GM23338 (cell line): ENCODE data around the gene USP24. TPM values are rescaled to one million over a fixed set of nuclear protein-coding genes. Genes with fewer than 3 reads are reported as not detected.

Experiments
- ATAC-seq: fragments of 200-7000 bp; cut with Tn5 transposase; 3 replicates; pipeline ENCODE4 v1.9.1; 2020
- DNase-seq: peaks from one replicate; pipeline ENCODE4 v3.0.0-alpha.2; 2015; ENCODE audit warnings: low spot score
- H2AFZ ChIP-seq: fragments of 200-600 bp; sonication (generic); 2 replicates; pipeline ENCODE4 v1.8.0; 2016; ENCODE audit warnings: antibody characterized with exemption, mild to moderate bottlenecking, moderate library complexity
- H3F3A ChIP-seq: fragments of 200-600 bp; sonication (generic); replicated peaks from 2 replicates; pipeline ENCODE4 v1.8.0; 2017; ENCODE audit warnings: antibody characterized with exemption, mixed run types, low read depth
- H3K27ac ChIP-seq: fragments of 200-600 bp; sonication (generic); 2 replicates; pipeline ENCODE4 v1.6.1; 2016; ENCODE audit warnings: low read depth
- H3K27me3 ChIP-seq: fragments of 200-600 bp; sonication (generic); 2 replicates; pipeline ENCODE4 v1.8.0; 2016; ENCODE audit warnings: mild to moderate bottlenecking, mixed run types, moderate library complexity; ENCODE audit not compliant: insufficient read depth
- H3K36me3 ChIP-seq: fragments of 200-600 bp; sonication (generic); 2 replicates; pipeline ENCODE4 v1.8.0; 2016; ENCODE audit warnings: mild to moderate bottlenecking; ENCODE audit not compliant: insufficient read depth
- H3K4me1 ChIP-seq: fragments of 200-600 bp; sonication (generic); 2 replicates; pipeline ENCODE4 v1.8.0; 2016; ENCODE audit warnings: mild to moderate bottlenecking, moderate library complexity; ENCODE audit not compliant: insufficient read depth
- H3K4me2 ChIP-seq: fragments of 200-600 bp; sonication (generic); 2 replicates; pipeline ENCODE4 v1.7.1; 2017; ENCODE audit warnings: mixed run types
- H3K4me3 ChIP-seq: fragments of 200-600 bp; sonication (generic); 2 replicates; pipeline ENCODE4 v1.6.1; 2016; ENCODE audit warnings: mixed run types
- H3K79me2 ChIP-seq: fragments of 200-600 bp; sonication (generic); replicated peaks from 2 replicates; pipeline ENCODE4 v1.8.0; 2017; ENCODE audit warnings: mild to moderate bottlenecking; ENCODE audit not compliant: insufficient read depth
- H3K9me2 ChIP-seq: fragments of 200-600 bp; sonication (generic); 2 replicates; pipeline ENCODE4 v1.8.0; 2017; ENCODE audit not compliant: insufficient read depth
- H4K20me1 ChIP-seq: fragments of 200-600 bp; sonication (generic); replicated peaks from 2 replicates; pipeline ENCODE4 v1.8.0; 2017; ENCODE audit warnings: mild to moderate bottlenecking; ENCODE audit not compliant: insufficient read depth
- H3K27ac Mint-ChIP-seq: 2 replicates; pipeline ENCODE4 v1.8.0; 2020; ENCODE audit warnings: inconsistent platforms, mild to moderate bottlenecking, moderate library complexity, mixed read lengths
- H3K27me3 Mint-ChIP-seq: 3 replicates; pipeline ENCODE4 v1.8.0; 2022; ENCODE audit warnings: low read depth, mild to moderate bottlenecking, moderate library complexity, mixed read lengths, inconsistent platforms; ENCODE audit not compliant: insufficient read depth, poor library complexity
- H3K36me3 Mint-ChIP-seq: 3 replicates; pipeline ENCODE4 v1.8.0; 2021; ENCODE audit warnings: low read depth, mild to moderate bottlenecking, inconsistent platforms, moderate library complexity, mixed read lengths
- H3K4me1 Mint-ChIP-seq: 3 replicates; pipeline ENCODE4 v1.8.0; 2020; ENCODE audit warnings: mild to moderate bottlenecking, inconsistent platforms, mixed read lengths
- H3K4me3 Mint-ChIP-seq: 3 replicates; pipeline ENCODE4 v1.8.0; 2021; ENCODE audit warnings: moderate library complexity, mild to moderate bottlenecking, inconsistent platforms, mixed read lengths
- H3K9me3 Mint-ChIP-seq: 3 replicates; pipeline ENCODE4 v1.8.0; 2020; ENCODE audit warnings: moderate library complexity, mild to moderate bottlenecking, inconsistent platforms, mixed read lengths
- EZH2 ChIP-seq: fragments of 200-600 bp; sonication (generic); IDR thresholded peaks from one replicate; pipeline ENCODE4 v1.8.0; 2017; ENCODE audit warnings: antibody characterized with exemption, mild to moderate bottlenecking, low read depth; ENCODE audit not compliant: unreplicated experiment
- EZH2phosphoT487 ChIP-seq: fragments of 200-600 bp; sonication (generic); IDR thresholded peaks from one replicate; pipeline ENCODE4 v1.8.1; 2018; ENCODE audit warnings: antibody characterized with exemption; ENCODE audit not compliant: unreplicated experiment
- POLR2AphosphoS5 ChIP-seq: IDR thresholded peaks from 2 replicates; pipeline ENCODE4 v1.6.1; 2016; ENCODE audit warnings: antibody characterized with exemption, low read depth
- polyA plus RNA-seq: library from polyadenylated mRNA; unstranded; fragments of >200 nt; fragmentation: Nextera tagmentation; extraction: Ambion mirVana; gene quantifications from 2 replicates; pipeline ENCODE4 v1.2.1, GENCODE V29; 2016
- total RNA-seq: library from RNA; depleted of rRNA; stranded (reverse); fragments of >200 nt; shearing (Covaris generic); gene quantifications from 2 replicates; pipeline ENCODE4 v1.2.3, GENCODE V29; 2014
- TF ChIP-seq, protein P1 (sequence below): fragments of 250-450 bp; sonication (Bioruptor Pico); IDR thresholded peaks from 2 replicates; pipeline ENCODE4 v1.5.0; 2020; ENCODE audit warnings: mild to moderate bottlenecking, moderate library complexity

The USP24 gene
- total and polyA plus RNA-seq, 2 experiments from 2014 or later = 12.1 to 32.6 TPM

DNA sequence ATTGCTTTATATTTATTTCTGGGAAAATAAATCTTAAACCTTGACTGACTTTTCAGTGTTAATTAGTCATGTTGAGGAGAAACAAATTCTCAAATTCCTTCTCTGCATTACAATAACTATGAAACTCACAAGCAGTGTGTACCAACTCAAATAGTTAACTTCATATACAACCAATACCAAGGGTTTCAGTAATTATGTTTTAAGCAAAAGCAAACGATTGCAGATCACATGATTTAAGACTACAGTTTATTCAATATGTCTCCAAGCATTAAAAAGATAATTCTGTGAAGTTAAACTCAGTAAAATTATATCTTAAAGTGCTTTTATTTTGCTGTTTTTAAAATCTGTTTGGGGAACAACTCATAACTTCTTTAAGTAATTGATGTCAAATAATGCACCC, 147.2 kb downstream of the USP24 start (continued):
- TF ChIP-seq, protein P1, sequence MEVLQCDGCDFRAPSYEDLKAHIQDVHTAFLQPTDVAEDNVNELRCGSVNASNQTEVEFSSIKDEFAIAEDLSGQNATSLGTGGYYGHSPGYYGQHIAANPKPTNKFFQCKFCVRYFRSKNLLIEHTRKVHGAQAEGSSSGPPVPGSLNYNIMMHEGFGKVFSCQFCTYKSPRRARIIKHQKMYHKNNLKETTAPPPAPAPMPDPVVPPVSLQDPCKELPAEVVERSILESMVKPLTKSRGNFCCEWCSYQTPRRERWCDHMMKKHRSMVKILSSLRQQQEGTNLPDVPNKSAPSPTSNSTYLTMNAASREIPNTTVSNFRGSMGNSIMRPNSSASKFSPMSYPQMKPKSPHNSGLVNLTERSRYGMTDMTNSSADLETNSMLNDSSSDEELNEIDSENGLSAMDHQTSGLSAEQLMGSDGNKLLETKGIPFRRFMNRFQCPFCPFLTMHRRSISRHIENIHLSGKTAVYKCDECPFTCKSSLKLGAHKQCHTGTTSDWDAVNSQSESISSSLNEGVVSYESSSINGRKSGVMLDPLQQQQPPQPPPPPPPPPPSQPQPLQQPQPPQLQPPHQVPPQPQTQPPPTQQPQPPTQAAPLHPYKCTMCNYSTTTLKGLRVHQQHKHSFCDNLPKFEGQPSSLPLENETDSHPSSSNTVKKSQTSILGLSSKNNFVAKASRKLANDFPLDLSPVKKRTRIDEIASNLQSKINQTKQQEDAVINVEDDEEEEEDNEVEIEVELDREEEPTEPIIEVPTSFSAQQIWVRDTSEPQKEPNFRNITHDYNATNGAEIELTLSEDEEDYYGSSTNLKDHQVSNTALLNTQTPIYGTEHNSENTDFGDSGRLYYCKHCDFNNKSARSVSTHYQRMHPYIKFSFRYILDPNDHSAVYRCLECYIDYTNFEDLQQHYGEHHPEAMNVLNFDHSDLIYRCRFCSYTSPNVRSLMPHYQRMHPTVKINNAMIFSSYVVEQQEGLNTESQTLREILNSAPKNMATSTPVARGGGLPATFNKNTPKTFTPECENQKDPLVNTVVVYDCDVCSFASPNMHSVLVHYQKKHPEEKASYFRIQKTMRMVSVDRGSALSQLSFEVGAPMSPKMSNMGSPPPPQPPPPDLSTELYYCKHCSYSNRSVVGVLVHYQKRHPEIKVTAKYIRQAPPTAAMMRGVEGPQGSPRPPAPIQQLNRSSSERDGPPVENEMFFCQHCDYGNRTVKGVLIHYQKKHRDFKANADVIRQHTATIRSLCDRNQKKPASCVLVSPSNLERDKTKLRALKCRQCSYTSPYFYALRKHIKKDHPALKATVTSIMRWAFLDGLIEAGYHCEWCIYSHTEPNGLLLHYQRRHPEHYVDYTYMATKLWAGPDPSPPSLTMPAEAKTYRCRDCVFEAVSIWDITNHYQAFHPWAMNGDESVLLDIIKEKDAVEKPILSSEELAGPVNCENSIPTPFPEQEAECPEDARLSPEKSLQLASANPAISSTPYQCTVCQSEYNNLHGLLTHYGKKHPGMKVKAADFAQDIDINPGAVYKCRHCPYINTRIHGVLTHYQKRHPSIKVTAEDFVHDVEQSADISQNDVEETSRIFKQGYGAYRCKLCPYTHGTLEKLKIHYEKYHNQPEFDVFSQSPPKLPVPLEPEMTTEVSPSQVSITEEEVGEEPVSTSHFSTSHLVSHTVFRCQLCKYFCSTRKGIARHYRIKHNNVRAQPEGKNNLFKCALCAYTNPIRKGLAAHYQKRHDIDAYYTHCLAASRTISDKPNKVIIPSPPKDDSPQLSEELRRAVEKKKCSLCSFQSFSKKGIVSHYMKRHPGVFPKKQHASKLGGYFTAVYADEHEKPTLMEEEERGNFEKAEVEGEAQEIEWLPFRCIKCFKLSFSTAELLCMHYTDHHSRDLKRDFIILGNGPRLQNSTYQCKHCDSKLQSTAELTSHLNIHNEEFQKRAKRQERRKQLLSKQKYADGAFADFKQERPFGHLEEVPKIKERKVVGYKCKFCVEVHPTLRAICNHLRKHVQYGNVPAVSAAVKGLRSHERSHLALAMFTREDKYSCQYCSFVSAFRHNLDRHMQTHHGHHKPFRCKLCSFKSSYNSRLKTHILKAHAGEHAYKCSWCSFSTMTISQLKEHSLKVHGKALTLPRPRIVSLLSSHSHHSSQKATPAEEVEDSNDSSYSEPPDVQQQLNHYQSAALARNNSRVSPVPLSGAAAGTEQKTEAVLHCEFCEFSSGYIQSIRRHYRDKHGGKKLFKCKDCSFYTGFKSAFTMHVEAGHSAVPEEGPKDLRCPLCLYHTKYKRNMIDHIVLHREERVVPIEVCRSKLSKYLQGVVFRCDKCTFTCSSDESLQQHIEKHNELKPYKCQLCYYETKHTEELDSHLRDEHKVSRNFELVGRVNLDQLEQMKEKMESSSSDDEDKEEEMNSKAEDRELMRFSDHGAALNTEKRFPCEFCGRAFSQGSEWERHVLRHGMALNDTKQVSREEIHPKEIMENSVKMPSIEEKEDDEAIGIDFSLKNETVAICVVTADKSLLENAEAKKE = no peak

DNA sequence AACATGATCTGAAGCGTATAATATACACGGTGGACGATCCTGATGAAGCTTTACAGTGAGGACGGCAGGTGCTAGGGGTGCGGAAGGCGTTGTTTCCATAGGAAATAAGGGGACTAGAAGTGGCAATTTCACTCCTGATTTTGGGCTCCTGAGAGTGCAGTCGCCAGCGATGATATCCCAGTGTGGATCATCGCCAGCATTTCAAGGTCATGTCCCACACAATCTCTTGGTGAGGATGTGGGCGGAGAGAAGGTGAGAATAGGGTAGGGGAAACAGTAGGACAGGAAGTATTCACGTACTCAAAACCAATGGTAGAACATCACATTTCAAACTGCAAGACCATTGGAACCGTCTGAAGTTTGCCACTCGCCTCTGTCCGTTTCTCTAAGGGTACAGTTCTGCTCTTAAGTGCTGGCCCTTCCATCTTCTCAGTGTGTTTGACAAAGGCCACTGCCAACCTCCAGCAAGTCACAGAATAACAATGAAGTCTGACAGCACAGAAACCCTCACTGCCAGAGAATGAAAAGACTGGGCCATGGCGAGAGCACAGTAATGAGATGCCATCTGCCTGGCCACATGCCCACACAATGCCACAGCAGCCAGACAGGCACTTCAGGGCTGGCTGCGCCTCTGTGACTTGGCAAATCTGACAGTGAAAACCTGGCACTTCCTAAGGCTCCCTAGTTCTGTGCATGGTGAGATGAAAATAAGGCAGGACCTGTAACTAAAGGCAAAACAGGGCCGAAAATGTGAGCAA, 148.0 kb downstream of the USP24 start:
- no peak for ATAC-seq
- H3K79me2 ChIP-seq = no peaks in the 10 kb centered on the region
- no peaks in the 10 kb centered on the region for H3K9me2 ChIP-seq
- peaks cover 56% of the 10 kb centered on the region for H3K36me3 Mint-ChIP-seq
- no peaks in the 10 kb centered on the region; the same call in 2 of the 3 replicates for H3K9me3 Mint-ChIP-seq
- no peak overlapping the region for H3K4me3 ChIP-seq
- no peaks in the 10 kb centered on the region for H3K4me1 ChIP-seq
- H3K27me3 ChIP-seq = no peaks in the 10 kb centered on the region
- no peak overlapping the region for H3K27ac Mint-ChIP-seq
- H4K20me1 ChIP-seq = peaks cover 10% of the 10 kb centered on the region
- peaks cover 31% of the 10 kb centered on the region for H3K36me3 ChIP-seq
- peaks cover 12% of the 10 kb centered on the region for H3K27me3 Mint-ChIP-seq
- H3K4me1 Mint-ChIP-seq = peaks cover 5% of the 10 kb centered on the region
- DNase-seq = no peak
- peaks cover 45% of the 10 kb centered on the region for H3F3A ChIP-seq
- no peak overlapping the region for H3K4me2 ChIP-seq
- no peak overlapping the region for H2AFZ ChIP-seq
- TF ChIP-seq EZH2 = no peak
- TF ChIP-seq EZH2phosphoT487 = no peak
- peak; percentile 47; the same call in 1 of the 2 replicates for TF ChIP-seq POLR2AphosphoS5
- H3K4me3 Mint-ChIP-seq = no peak overlapping the region
- peak overlapping the region; percentile 61 for H3K27ac ChIP-seq
